22Rv1 (cell line): Measurements from ENCODE around the gene KCNA10.

ENCODE experiments used
- H3K27ac ChIP-seq: fragments of 450-650 bp; 2 replicates; pipeline ENCODE4 v1.5.1; 2017
- CTCF ChIP-seq: fragments of 450-650 bp; IDR thresholded peaks from 2 replicates; pipeline ENCODE4 v1.5.1; 2017; ENCODE audit warnings: mild to moderate bottlenecking
- ZFX ChIP-seq: fragments of 450-650 bp; IDR thresholded peaks from 2 replicates; pipeline ENCODE4 v1.6.1; 2017; ENCODE audit warnings: antibody characterized with exemption, borderline replicate concordance

The KCNA10 gene

DNA sequence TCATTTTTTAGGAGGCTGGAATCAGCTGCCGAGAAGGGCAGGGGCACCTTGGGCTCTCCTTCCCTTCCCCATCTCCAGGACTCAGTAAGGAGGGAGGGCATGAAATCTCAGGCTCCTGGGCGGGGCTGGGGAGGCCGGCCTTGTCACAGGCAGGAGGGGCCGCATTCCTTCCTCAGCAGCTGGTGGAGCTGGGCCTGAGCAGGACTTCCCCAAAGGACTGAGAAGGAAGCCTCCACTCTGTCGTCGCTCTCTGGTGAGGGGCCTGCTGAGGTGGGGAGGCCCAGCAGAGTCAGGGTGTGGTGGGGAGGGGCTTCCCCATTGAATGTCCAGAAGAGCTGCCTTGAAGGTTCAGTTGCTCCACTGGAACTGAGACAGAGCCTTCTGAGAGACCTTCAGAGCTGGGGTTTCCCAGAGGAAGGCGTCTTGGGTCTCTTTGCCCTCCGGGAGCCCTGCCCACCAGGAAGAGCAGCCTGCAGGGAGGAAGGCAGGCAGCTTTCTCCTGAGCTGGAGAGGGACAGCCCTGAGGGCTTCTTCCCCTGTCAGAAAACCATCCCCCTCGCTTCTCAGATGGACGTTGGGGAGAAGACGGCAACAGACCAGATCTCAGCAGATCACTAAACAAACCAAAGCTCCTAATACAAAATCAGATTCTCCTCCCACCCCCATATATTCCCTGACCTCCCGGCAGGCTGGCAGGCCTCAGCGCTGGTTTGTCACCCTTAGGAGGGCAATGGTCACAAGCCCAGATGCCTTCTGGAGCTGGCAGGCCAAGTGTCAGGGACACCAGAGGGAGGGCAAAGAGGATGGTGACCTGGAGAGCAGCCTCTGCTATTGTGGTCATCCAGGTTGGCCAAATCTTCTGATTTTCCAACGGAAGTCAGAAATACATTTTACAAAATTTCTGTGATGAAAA is 10.7 kb downstream of the KCNA10 start:
- no peak for TF ChIP-seq CTCF
- no peak for TF ChIP-seq ZFX
- H3K27ac ChIP-seq: no peak overlapping the region

DNA sequence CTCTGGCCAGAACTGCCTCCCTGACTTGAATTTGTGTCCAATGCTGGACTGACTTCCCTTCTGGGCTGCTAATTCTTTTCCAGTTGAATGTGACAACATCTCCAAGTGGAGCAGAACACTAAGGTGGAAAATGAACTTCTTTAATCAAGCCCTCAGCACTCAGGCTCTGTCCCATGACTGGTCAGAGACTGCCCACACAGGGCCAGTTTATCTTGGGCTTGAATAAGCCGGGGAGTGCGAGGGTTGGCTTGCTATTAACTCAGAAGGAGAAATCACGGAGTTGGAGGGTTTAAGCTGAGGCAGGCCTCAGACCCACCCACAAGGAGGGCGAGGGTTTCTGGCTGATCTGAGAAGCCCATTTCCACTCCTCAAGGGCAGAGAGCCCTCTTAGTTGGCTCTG is 12.4 kb downstream of the KCNA10 start:
- TF ChIP-seq ZFX (no peak), CTCF (no peak)

GRCh38 chr1:110505596-110505995 is 13.4 kb downstream of the KCNA10 start:
- TF ChIP-seq ZFX (no peak), CTCF (no peak)
- no peak overlapping the region for H3K27ac ChIP-seq

More for the DNA sequence above, 12.4 kb downstream of the KCNA10 start:
- H3K27ac ChIP-seq: no peak overlapping the region

GRCh38 chr1:110504226-110504625 is 14.7 kb downstream of the KCNA10 start:
- TF ChIP-seq CTCF (no peak), ZFX (no peak)
- H3K27ac ChIP-seq: no peak overlapping the region

GRCh38 chr1:110503471-110503870 is 15.5 kb downstream of the KCNA10 start:
- TF ChIP-seq ZFX: no peak
- TF ChIP-seq CTCF: no peak
- H3K27ac ChIP-seq: no peak overlapping the region

- TF ChIP-seq CTCF (no peak), ZFX (no peak)
- H3K27ac ChIP-seq: no peak overlapping the region
These were observed 16.4 kb downstream of the KCNA10 start for GRCh38 chr1:110502402-110503151.
